Retinal pigment epithelial cell (primary cell): ENCODE data around the gene MFSD1.

Source experiments
- DNase-seq: peaks from one replicate; pipeline ENCODE4 v3.0.0-alpha.2; 2010; ENCODE audit warnings: low read depth
- H3K4me3 ChIP-seq: 2 replicates; pipeline ENCODE4 v1.5.1; 2011; ENCODE audit warnings: mild to moderate bottlenecking, low read length, control low read depth, moderate library complexity
- TF ChIP-seq, protein P1 (sequence below): conservative IDR thresholded peaks from 2 replicates; pipeline ENCODE4 v1.5.1; 2011; ENCODE audit warnings: low read depth, low read length, control low read depth, inconsistent platforms

Gene MFSD1

DNA sequence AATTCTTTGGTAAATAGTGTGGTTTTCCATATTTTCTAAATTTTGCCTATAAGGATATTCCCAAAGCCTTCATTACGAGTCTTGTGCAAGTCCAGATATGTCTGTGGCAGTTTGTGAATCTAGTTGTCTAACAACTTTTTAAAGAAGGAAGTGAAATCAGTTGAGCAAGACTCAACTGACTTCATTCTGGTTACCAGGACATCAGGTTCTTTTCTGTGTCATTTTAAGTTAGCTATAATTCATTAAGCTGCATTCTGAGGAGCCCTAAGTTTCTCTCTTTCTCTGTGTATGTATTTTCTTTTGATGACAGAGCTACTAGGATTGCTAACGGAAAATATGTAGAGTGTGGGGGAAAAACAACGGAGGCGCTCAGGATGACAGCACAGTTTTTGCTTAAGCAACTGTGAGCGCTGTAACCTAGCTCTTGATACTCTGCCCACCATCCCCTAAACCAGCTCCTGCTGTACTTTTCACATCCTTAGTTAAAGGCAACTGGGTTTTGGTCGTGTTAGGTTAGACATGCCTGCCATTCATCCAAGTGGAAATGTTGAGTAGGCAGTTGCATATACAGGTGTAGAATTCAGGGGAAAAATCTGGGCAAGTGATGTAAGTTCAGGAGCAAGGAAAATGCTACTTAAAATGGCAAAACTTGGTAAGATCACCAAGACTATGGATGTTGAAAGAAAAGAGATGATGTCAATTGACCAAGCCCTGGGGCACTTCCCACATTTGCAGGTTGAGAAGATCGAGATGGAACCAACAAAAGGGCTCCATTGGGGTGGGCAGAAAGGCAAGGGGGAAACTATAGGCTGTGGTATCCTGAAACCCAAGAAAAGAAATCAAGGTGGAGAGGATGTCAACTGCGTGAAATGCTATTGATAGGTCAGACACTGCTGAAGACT is 9.2 kb downstream of the MFSD1 start:
- no peak for DNase-seq
- TF ChIP-seq, protein P1, sequence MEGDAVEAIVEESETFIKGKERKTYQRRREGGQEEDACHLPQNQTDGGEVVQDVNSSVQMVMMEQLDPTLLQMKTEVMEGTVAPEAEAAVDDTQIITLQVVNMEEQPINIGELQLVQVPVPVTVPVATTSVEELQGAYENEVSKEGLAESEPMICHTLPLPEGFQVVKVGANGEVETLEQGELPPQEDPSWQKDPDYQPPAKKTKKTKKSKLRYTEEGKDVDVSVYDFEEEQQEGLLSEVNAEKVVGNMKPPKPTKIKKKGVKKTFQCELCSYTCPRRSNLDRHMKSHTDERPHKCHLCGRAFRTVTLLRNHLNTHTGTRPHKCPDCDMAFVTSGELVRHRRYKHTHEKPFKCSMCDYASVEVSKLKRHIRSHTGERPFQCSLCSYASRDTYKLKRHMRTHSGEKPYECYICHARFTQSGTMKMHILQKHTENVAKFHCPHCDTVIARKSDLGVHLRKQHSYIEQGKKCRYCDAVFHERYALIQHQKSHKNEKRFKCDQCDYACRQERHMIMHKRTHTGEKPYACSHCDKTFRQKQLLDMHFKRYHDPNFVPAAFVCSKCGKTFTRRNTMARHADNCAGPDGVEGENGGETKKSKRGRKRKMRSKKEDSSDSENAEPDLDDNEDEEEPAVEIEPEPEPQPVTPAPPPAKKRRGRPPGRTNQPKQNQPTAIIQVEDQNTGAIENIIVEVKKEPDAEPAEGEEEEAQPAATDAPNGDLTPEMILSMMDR: no peak
- no peak overlapping the region for H3K4me3 ChIP-seq

DNA sequence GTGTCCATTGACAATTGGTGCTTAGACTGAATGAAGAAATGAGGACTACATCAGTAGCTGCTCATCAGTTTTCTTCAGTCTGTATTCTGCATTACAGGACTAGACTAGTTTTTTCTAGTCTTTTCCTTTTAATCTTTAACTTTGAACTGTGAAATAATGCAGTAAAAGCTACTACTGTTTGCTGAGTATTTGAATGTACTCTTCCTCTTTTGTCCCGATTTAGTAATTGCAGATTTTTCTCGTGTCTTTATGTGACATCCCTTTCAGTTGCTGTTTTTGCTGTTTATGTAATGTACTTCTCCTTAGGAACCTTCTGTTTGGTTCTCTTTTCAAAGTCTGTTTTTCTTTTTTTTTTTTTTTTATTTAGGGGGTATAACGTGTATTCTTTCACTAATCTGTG is 17.4 kb downstream of the MFSD1 start:
- TF ChIP-seq, protein P1: no peak
- H3K4me3 ChIP-seq: no peak overlapping the region
- DNase-seq: no peak

DNA sequence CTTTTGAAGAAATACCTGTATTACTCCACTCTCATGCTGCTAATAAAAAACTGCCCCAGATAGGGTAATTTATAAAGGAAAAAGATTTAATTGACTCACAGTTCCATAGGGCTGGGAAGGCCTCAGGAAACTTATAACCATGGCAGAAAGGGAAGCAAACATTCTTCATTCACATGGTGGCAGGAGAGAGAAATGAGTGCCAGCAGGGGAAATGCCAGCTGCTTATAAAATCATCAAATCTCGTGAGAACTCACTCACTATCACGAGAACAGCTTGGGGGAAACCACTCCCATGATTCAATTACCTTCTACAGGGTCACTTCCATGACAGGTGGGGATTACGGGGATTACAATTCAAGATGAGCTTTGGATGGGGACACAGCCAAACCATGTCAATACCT is 18.7 kb downstream of the MFSD1 start:
- no peak for DNase-seq
- TF ChIP-seq, protein P1: no peak
- H3K4me3 ChIP-seq: no peak overlapping the region

DNA sequence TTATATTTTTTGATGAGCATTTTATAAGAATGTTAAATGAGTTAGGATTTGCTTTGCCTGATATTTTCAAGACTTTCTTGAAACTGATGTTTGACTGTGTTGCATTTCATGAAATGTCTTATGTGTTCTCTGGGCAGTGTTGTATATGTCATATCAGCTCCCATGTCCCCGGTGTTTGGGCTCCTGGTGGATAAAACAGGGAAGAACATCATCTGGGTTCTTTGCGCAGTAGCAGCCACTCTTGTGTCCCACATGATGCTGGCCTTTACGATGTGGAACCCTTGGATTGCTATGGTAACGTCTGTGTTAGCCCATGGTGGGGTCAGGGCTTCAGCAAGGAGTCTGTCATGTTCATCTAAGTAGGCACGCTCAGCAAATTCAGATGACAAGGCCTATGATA is 20.0 kb downstream of the MFSD1 start:
- TF ChIP-seq, protein P1: no peak
- H3K4me3 ChIP-seq: no peak overlapping the region
- DNase-seq: no peak

DNA sequence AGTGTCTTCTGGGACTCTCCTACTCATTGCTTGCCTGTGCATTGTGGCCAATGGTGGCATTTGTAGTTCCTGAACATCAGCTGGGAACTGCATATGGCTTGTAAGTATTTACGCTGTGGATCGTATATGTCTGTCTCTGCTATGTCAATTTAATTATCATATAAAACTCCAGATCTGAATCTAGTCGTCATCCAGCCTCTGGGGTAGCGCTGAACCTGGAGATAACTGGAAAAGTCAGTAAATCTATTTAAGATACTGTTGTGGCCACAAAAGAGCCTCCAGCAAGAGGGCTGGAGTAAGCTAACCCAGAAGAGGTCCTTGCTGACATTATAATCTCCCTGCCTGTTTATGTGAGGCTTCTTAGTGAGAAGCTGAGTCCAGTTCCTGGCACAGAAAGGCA is 21.6 kb downstream of the MFSD1 start:
- no peak for DNase-seq
- no peak overlapping the region for H3K4me3 ChIP-seq
- TF ChIP-seq, protein P1: no peak

DNA sequence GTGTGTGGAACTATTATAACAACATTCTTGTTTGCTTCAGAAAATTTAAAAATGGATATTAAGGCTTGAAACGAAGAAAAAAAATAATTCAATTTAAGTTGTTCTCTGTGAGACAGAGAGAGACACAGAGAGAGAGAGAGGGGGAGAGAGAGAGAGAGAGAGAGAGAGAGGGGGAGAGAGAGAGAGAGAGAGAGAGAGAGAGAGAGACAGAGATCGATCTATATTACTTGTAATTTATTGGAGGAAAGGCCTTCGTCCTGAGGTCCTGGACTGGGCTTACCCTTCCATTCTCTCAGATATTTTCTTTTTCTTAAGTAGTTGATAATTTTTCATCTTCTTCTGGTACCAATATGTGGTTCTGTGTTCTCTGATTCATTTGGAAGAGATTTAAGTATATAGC is 25.9 kb downstream of the MFSD1 start:
- TF ChIP-seq, protein P1: no peak
- DNase-seq: no peak
- H3K4me3 ChIP-seq: no peak overlapping the region

DNA sequence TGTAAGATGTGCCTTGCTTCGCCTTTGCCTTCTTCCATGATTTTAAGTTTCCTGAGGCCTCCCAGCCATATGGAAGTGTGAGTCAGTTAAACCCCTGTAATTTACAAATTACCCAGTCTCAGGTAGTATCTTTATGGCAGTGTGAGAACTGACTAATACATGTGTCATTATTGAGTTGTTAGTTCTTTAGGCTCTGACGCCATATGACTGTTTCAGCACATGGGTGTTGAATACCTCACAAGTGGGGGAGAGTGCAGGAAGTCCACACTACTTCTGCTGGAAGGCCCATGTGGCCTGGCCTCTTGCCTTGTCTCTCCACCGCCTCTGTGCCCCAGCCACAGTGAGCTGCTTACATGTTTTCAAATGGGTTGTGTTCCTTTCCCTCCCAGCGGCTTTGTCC is 28.5 kb downstream of the MFSD1 start:
- no peak overlapping the region for H3K4me3 ChIP-seq
- no peak for DNase-seq
- TF ChIP-seq, protein P1: no peak
